ENCODE data around the gene AP1M2.
"Not testable (repeated sequence)": the region's sequence is repeated elsewhere in the genome, so short reads cannot be mapped to it uniquely, and the experiment has no call there.

AP1M2 gene

GRCh38 chr19:10555610-10555973 is 31.5 kb downstream of the AP1M2 start:
- Histone ChIP-seq H3K36me3 (ENCODE audit: insufficient read depth, low read length) (peaks cover 57% of the 10 kb centered on the region), H3K27ac (ENCODE audit: low read depth, low read length) (no peak overlapping the region), H3K4me1 (ENCODE audit: insufficient read depth, low read length) (no peaks in the 10 kb centered on the region)

GRCh38 chr19:10554760-10555609 is 32.1 kb downstream of the AP1M2 start:
- no peak overlapping the region for H3K4me3 ChIP-seq (ENCODE audit: low read depth in 1 of 2, low read length in 2 of 2)
- H3K27ac ChIP-seq (ENCODE audit: low read depth, low read length): no peak overlapping the region
- no peaks in the 10 kb centered on the region for H3K4me1 ChIP-seq (ENCODE audit: insufficient read depth, low read length)
- no peaks in the 10 kb centered on the region for H3K9me3 ChIP-seq (ENCODE audit: low read length)
- no peaks in the 10 kb centered on the region for H3K27me3 ChIP-seq (ENCODE audit: control insufficient read depth in 1 of 2, insufficient read depth in 2 of 2, low read length in 2 of 2)
- peaks cover 57% of the 10 kb centered on the region for H3K36me3 ChIP-seq (ENCODE audit: insufficient read depth, low read length)
- no peak overlapping the region for H3K9ac ChIP-seq (ENCODE audit: low read length)

More at GRCh38 chr19:10555610-10555973, 31.5 kb downstream of the AP1M2 start:
- Histone ChIP-seq H3K27me3 (ENCODE audit: control insufficient read depth in 1 of 2, insufficient read depth in 2 of 2, low read length in 2 of 2) (no peaks in the 10 kb centered on the region), H3K9ac (ENCODE audit: low read length) (no peak overlapping the region), H3K9me3 (ENCODE audit: low read length) (no peaks in the 10 kb centered on the region), H3K4me3 (ENCODE audit: low read depth in 1 of 2, low read length in 2 of 2) (no peak overlapping the region)

DNA sequence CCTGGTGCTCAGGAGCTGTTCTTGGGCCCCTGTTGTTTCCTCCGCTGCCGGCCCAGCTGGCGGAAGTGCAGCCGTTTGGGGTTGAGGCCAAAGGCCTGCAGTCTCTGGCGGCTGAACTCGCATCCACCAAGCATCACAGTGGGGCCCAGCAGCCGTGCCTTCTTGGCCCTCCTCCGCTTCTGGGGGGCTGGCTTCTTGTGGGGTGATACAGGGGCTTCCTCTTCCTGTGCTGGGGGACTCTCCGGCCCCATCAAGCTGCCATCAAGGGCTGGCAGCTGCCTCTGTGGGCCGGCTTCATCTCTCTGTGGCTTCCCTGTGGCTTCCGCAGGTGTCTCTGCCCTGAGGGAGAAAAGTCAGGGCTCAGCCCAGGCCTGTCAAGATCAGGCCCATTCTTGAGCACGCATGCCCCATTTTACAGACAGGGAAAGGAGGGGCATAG is 33.1 kb downstream of the AP1M2 start:
- H3K36me3 ChIP-seq (ENCODE audit: insufficient read depth, low read length): peaks cover 55% of the 10 kb centered on the region
- H3K27me3 ChIP-seq (ENCODE audit: control insufficient read depth in 1 of 2, insufficient read depth in 2 of 2, low read length in 2 of 2): no peaks in the 10 kb centered on the region
- H3K4me3 ChIP-seq (ENCODE audit: low read depth in 1 of 2, low read length in 2 of 2): no peak overlapping the region
- H3K9ac ChIP-seq (ENCODE audit: low read length): no peak overlapping the region
- no peaks in the 10 kb centered on the region for H3K4me1 ChIP-seq (ENCODE audit: insufficient read depth, low read length)
- no peaks in the 10 kb centered on the region for H3K9me3 ChIP-seq (ENCODE audit: low read length)
- no peak overlapping the region for H3K27ac ChIP-seq (ENCODE audit: low read depth, low read length)

GRCh38 chr19:10553087-10553667 is 33.9 kb downstream of the AP1M2 start:
- Histone ChIP-seq H3K9ac (ENCODE audit: low read length) (no peak overlapping the region), H3K4me3 (ENCODE audit: low read depth in 1 of 2, low read length in 2 of 2) (no peak overlapping the region), H3K27ac (ENCODE audit: low read depth, low read length) (no peak overlapping the region), H3K9me3 (ENCODE audit: low read length) (no peaks in the 10 kb centered on the region), H3K36me3 (ENCODE audit: insufficient read depth, low read length) (peaks cover 63% of the 10 kb centered on the region), H3K27me3 (ENCODE audit: control insufficient read depth in 1 of 2, insufficient read depth in 2 of 2, low read length in 2 of 2) (no peaks in the 10 kb centered on the region), H3K4me1 (ENCODE audit: insufficient read depth, low read length) (no peaks in the 10 kb centered on the region)

GRCh38 chr19:10552510-10553053 is 34.5 kb downstream of the AP1M2 start:
- Histone ChIP-seq H3K27ac (ENCODE audit: low read depth, low read length) (no peak overlapping the region), H3K27me3 (ENCODE audit: control insufficient read depth in 1 of 2, insufficient read depth in 2 of 2, low read length in 2 of 2) (no peaks in the 10 kb centered on the region), H3K9me3 (ENCODE audit: low read length) (no peaks in the 10 kb centered on the region), H3K4me1 (ENCODE audit: insufficient read depth, low read length) (no peaks in the 10 kb centered on the region), H3K9ac (ENCODE audit: low read length) (no peak overlapping the region), H3K36me3 (ENCODE audit: insufficient read depth, low read length) (peaks cover 64% of the 10 kb centered on the region), H3K4me3 (ENCODE audit: low read depth in 1 of 2, low read length in 2 of 2) (no peak overlapping the region)

GRCh38 chr19:10551698-10552301 is 35.3 kb downstream of the AP1M2 start:
- peaks cover 68% of the 10 kb centered on the region for H3K36me3 ChIP-seq (ENCODE audit: insufficient read depth, low read length)
- H3K27ac ChIP-seq (ENCODE audit: low read depth, low read length): no peak overlapping the region
- no peaks in the 10 kb centered on the region for H3K4me1 ChIP-seq (ENCODE audit: insufficient read depth, low read length)
- H3K4me3 ChIP-seq (ENCODE audit: low read depth in 1 of 2, low read length in 2 of 2): no peak overlapping the region
- no peaks in the 10 kb centered on the region for H3K27me3 ChIP-seq (ENCODE audit: control insufficient read depth in 1 of 2, insufficient read depth in 2 of 2, low read length in 2 of 2)
- H3K9me3 ChIP-seq (ENCODE audit: low read length): no peaks in the 10 kb centered on the region
- H3K9ac ChIP-seq (ENCODE audit: low read length): no peak overlapping the region

DNA sequence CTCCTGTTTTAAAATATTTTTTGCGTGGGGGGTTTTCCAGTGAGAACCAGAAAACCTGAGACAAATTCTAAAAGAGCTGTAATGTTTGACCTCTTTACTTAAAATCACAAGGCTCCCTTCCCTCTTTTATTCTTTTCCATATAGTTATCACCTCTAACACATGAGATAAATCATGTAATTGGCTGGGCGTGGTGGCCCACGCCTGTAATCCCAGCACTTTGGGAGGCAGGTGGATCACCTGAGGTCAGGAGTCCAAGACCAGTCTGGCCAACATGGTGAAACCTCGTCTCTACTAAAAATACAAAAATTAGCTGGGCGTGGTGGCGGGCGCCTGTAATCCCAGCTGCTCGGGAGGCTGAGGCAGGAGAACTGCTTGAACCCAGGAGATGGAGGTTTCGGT is 36.1 kb downstream of the AP1M2 start:
- not testable (repeated sequence) for H3K9me3 ChIP-seq (ENCODE audit: low read length); H3K9ac ChIP-seq (ENCODE audit: low read length); H3K4me3 ChIP-seq (ENCODE audit: low read depth in 1 of 2, low read length in 2 of 2); H3K4me1 ChIP-seq (ENCODE audit: insufficient read depth, low read length); H3K27ac ChIP-seq (ENCODE audit: low read depth, low read length); H3K27me3 ChIP-seq (ENCODE audit: control insufficient read depth in 1 of 2, insufficient read depth in 2 of 2, low read length in 2 of 2)
- peaks cover 68% of the 10 kb centered on the region for H3K36me3 ChIP-seq (ENCODE audit: insufficient read depth, low read length)

- H3K36me3 ChIP-seq (ENCODE audit: insufficient read depth, low read length): peaks cover 62% of the 10 kb centered on the region
- H3K4me3 ChIP-seq (ENCODE audit: low read depth in 1 of 2, low read length in 2 of 2): no peak overlapping the region
- H3K27ac ChIP-seq (ENCODE audit: low read depth, low read length): no peak overlapping the region
- H3K9me3 ChIP-seq (ENCODE audit: low read length): no peaks in the 10 kb centered on the region
- no peaks in the 10 kb centered on the region for H3K27me3 ChIP-seq (ENCODE audit: control insufficient read depth in 1 of 2, insufficient read depth in 2 of 2, low read length in 2 of 2)
- peaks cover under 1% of the 10 kb centered on the region for H3K4me1 ChIP-seq (ENCODE audit: insufficient read depth, low read length)
- H3K9ac ChIP-seq (ENCODE audit: low read length): no peak overlapping the region
Observed at GRCh38 chr19:10550336-10550735, 36.8 kb downstream of the AP1M2 start.

- H3K27ac ChIP-seq (ENCODE audit: low read depth, low read length): no peak overlapping the region
- H3K4me3 ChIP-seq (ENCODE audit: low read depth in 1 of 2, low read length in 2 of 2): no peak overlapping the region
- H3K9me3 ChIP-seq (ENCODE audit: low read length): no peaks in the 10 kb centered on the region
- no peaks in the 10 kb centered on the region for H3K27me3 ChIP-seq (ENCODE audit: control insufficient read depth in 1 of 2, insufficient read depth in 2 of 2, low read length in 2 of 2)
- peaks cover 56% of the 10 kb centered on the region for H3K36me3 ChIP-seq (ENCODE audit: insufficient read depth, low read length)
- peaks cover 7% of the 10 kb centered on the region for H3K4me1 ChIP-seq (ENCODE audit: insufficient read depth, low read length)
- no peak overlapping the region for H3K9ac ChIP-seq (ENCODE audit: low read length)
Observed at GRCh38 chr19:10549733-10550132, 37.4 kb downstream of the AP1M2 start.

- Histone ChIP-seq H3K4me1 (ENCODE audit: insufficient read depth, low read length) (peaks cover 11% of the 10 kb centered on the region), H3K4me3 (ENCODE audit: low read depth in 1 of 2, low read length in 2 of 2) (no peak overlapping the region), H3K9me3 (ENCODE audit: low read length) (no peaks in the 10 kb centered on the region), H3K36me3 (ENCODE audit: insufficient read depth, low read length) (peaks cover 47% of the 10 kb centered on the region), H3K9ac (ENCODE audit: low read length) (no peak overlapping the region), H3K27ac (ENCODE audit: low read depth, low read length) (no peak overlapping the region), H3K27me3 (ENCODE audit: control insufficient read depth in 1 of 2, insufficient read depth in 2 of 2, low read length in 2 of 2) (no peaks in the 10 kb centered on the region)
Observed at GRCh38 chr19:10548746-10549276, 38.3 kb downstream of the AP1M2 start.

DNA sequence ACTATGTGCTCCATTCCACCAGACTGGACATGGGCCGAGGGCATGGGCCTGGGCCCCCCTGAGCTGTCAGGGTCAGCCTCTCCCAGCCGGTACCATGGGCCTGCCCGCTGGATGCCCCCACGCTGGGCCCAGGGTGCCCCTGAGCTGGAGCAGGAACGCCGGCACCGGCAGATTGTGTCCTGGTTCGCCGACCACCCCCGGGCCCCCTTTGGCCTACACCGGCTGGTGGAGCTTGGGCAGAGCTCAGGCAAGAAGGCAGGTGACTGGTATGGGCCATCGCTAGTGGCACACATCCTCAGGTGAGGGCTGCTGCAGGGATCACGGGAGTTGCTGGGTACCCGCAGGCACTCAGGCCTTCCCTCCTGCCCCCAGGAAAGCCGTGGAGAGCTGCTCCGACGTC is 40.3 kb downstream of the AP1M2 start:
- H3K4me3 ChIP-seq (ENCODE audit: low read depth in 1 of 2, low read length in 2 of 2): no peak overlapping the region
- no peaks in the 10 kb centered on the region for H3K27me3 ChIP-seq (ENCODE audit: control insufficient read depth in 1 of 2, insufficient read depth in 2 of 2, low read length in 2 of 2)
- peaks cover 16% of the 10 kb centered on the region for H3K4me1 ChIP-seq (ENCODE audit: insufficient read depth, low read length)
- no peak overlapping the region for H3K27ac ChIP-seq (ENCODE audit: low read depth, low read length)
- H3K36me3 ChIP-seq (ENCODE audit: insufficient read depth, low read length): peaks cover 28% of the 10 kb centered on the region
- no peaks in the 10 kb centered on the region for H3K9me3 ChIP-seq (ENCODE audit: low read length)
- H3K9ac ChIP-seq (ENCODE audit: low read length): no peak overlapping the region
